Endothelial cell (in vitro differentiated cells): ENCODE data around the gene TNIP1. TPM values are rescaled to one million over a fixed set of nuclear protein-coding genes. Genes with fewer than 3 reads are reported as not detected.

Experiments
- DNase-seq: peaks from one replicate; pipeline ENCODE4 v3.0.0; 2021; ENCODE audit warnings: low spot score
- H3K27ac Mint-ChIP-seq: one replicate; pipeline ENCODE4 v1.8.0; 2021; ENCODE audit warnings: mixed read lengths, inconsistent platforms; ENCODE audit not compliant: unreplicated experiment
- H3K27me3 Mint-ChIP-seq: one replicate; pipeline ENCODE4 v1.8.0; 2021; ENCODE audit warnings: mild to moderate bottlenecking, moderate library complexity, mixed read lengths, inconsistent platforms; ENCODE audit not compliant: unreplicated experiment
- H3K36me3 Mint-ChIP-seq: one replicate; pipeline ENCODE4 v1.8.0; 2021; ENCODE audit warnings: mild to moderate bottlenecking, low read depth, mixed read lengths, inconsistent platforms; ENCODE audit not compliant: unreplicated experiment
- H3K4me1 Mint-ChIP-seq: one replicate; pipeline ENCODE4 v1.8.0; 2021; ENCODE audit warnings: mild to moderate bottlenecking, mixed read lengths, inconsistent platforms; ENCODE audit not compliant: unreplicated experiment
- H3K4me3 Mint-ChIP-seq: one replicate; pipeline ENCODE4 v1.8.0; 2021; ENCODE audit warnings: mild to moderate bottlenecking, mixed read lengths, inconsistent platforms; ENCODE audit not compliant: unreplicated experiment
- H3K9me3 Mint-ChIP-seq: one replicate; pipeline ENCODE4 v1.8.0; 2021; ENCODE audit warnings: mixed read lengths, inconsistent platforms; ENCODE audit not compliant: unreplicated experiment
- total RNA-seq: library from RNA; stranded (reverse); fragmentation: NEBNext Ultra II Directional; extraction: Animal tissue kit (Norgen Biotek cat#: 25700); gene quantifications from one replicate; pipeline ENCODE4 v1.2.1, GENCODE V29; 2021; ENCODE audit not compliant: unreplicated experiment
- TF ChIP-seq, protein P1 (sequence below): fragments of 200-600 bp; sonication (generic); IDR thresholded peaks from one replicate; pipeline ENCODE4 v1.5.0; 2021; ENCODE audit warnings: antibody characterized with exemption; ENCODE audit not compliant: unreplicated experiment

Gene TNIP1
- total RNA-seq, 1 donor from 2014 or later: 76.0 TPM

DNA sequence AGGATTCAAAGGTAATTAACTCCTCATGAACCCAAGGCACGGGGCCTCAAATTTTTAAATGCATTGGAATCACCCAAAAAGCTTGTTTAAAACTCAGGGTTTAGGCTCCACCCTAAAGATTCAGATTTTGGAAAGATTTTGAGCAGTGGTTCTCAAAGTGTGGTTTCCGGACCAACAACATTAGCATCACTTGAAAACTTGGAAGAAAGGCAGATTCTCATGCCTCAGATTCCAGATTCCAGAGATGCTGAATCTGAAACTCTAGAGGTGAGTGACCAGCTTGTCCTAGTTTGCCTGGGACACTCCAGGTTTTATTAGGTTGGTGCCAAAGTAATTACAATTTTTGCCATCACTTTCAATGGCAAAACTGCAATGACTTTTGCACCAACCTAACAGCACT lies 24.7 kb upstream of the TNIP1 start:
- Mint-ChIP-seq H3K4me1 (peaks cover 16% of the 10 kb centered on the region), H3K27ac (no peak overlapping the region), H3K9me3 (no peaks in the 10 kb centered on the region), H3K36me3 (peaks cover 65% of the 10 kb centered on the region), H3K4me3 (no peak overlapping the region), H3K27me3 (peaks cover 5% of the 10 kb centered on the region)
- TF ChIP-seq, protein P1, sequence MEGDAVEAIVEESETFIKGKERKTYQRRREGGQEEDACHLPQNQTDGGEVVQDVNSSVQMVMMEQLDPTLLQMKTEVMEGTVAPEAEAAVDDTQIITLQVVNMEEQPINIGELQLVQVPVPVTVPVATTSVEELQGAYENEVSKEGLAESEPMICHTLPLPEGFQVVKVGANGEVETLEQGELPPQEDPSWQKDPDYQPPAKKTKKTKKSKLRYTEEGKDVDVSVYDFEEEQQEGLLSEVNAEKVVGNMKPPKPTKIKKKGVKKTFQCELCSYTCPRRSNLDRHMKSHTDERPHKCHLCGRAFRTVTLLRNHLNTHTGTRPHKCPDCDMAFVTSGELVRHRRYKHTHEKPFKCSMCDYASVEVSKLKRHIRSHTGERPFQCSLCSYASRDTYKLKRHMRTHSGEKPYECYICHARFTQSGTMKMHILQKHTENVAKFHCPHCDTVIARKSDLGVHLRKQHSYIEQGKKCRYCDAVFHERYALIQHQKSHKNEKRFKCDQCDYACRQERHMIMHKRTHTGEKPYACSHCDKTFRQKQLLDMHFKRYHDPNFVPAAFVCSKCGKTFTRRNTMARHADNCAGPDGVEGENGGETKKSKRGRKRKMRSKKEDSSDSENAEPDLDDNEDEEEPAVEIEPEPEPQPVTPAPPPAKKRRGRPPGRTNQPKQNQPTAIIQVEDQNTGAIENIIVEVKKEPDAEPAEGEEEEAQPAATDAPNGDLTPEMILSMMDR: no peak
- DNase-seq: no peak

DNA sequence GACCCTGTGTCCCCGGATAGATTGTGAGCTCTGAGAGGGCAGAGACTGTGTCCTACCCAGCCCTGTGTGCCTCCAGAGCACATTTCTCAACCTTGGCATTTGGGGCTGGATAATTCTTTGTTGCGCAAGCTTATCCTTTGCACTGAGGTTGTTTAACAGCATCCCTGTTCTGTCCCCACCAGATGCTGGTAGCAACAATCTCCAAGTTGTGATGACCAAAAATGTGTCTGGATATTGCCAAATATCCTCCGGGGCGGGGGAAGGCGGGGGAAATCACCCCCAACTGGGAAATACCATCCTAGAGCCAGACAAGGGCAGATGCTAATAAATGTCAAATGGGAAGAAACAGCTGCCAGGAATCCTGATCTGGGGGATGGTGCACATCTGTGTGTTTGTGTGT lies 24.0 kb upstream of the TNIP1 start:
- TF ChIP-seq, protein P1: no peak
- Mint-ChIP-seq H3K27ac (no peak overlapping the region), H3K4me3 (peak overlapping the region; percentile 39), H3K36me3 (peaks cover 63% of the 10 kb centered on the region), H3K9me3 (no peaks in the 10 kb centered on the region), H3K4me1 (peaks cover 23% of the 10 kb centered on the region), H3K27me3 (peaks cover 5% of the 10 kb centered on the region)
- DNase-seq: no peak

DNA sequence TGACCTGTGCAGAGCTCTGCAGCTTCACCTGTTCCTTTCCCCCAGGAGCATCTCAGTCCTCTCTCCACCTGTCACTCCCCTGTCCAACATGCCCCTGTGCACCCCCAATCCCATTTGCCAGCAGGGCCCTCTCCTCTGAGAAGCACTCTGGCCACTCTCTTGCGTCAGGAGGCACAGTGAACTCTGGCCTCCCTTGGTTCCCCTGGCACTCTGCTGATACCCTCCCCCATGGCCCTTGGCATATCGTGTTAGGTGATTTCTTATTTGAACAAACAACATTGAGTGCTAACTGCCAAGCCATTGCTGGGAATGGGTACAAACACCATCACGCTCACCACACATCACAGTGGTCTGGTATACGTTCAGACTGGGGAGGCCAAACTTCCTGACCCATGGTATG lies 20.9 kb upstream of the TNIP1 start:
- peaks cover 8% of the 10 kb centered on the region for H3K27me3 Mint-ChIP-seq
- TF ChIP-seq, protein P1: no peak
- no peaks in the 10 kb centered on the region for H3K9me3 Mint-ChIP-seq
- peaks cover 44% of the 10 kb centered on the region for H3K4me1 Mint-ChIP-seq
- H3K36me3 Mint-ChIP-seq: peaks cover 49% of the 10 kb centered on the region
- no peak for DNase-seq
- peak overlapping the region; percentile 42 for H3K4me3 Mint-ChIP-seq
- peak overlapping the region; percentile 70 for H3K27ac Mint-ChIP-seq

DNA sequence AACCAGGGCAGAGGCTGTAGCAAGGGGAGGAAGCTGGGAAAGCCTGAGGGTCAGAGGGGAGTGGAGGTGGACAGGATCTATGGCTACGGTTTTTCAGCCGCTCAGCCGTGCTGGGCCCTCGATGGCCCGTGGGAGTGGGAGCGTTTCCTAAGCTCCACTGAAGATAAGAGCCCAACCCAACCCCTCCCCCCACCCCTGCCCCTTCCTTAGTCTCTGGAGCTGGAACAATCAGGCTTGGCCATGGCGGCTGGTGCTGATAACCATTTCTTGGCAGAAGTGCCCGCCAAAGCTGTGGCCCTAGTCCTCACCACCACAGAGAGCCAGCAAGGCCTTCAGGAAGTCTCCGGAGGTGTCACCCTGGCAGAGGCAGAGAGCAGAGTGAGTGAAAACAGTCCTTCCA lies 20.3 kb upstream of the TNIP1 start:
- Mint-ChIP-seq H3K4me3 (no peak overlapping the region), H3K9me3 (no peaks in the 10 kb centered on the region), H3K27ac (peak overlapping the region; percentile 81), H3K36me3 (peaks cover 43% of the 10 kb centered on the region), H3K27me3 (peaks cover 10% of the 10 kb centered on the region), H3K4me1 (peaks cover 45% of the 10 kb centered on the region)
- TF ChIP-seq, protein P1: no peak
- DNase-seq: no peak

DNA sequence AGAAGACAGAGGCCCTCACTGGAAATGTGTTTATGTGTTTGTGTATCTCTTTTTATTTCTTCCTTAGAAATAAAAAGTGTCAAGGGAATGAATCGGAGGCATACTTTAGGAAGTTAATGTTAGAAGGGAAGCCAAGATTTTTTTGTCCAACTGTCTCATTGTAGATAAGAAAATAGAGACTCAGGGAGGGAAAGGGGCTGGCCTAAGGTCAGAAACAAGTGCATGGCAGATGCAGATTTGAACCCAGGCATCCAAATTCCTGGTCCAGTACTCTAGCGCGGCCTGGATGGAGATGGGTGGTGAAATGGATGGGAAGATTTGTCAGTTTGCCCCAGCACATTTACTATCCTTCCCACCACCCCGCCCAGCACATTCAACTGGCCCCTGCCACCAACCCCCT lies 19.8 kb upstream of the TNIP1 start:
- peaks cover 40% of the 10 kb centered on the region for H3K36me3 Mint-ChIP-seq
- H3K27ac Mint-ChIP-seq: peak overlapping the region; percentile 81

More for the DNA sequence above, 19.8 kb upstream of the TNIP1 start:
- Mint-ChIP-seq H3K27me3 (peaks cover 13% of the 10 kb centered on the region), H3K4me1 (peaks cover 50% of the 10 kb centered on the region), H3K4me3 (no peak overlapping the region), H3K9me3 (no peaks in the 10 kb centered on the region)
- DNase-seq: no peak
- TF ChIP-seq, protein P1: no peak
